IPS-18a (cell line): ENCODE data around the gene ESPN.
"Not testable (repeated sequence)": the region's sequence is repeated elsewhere in the genome, so short reads cannot be mapped to it uniquely, and the experiment has no call there.

ENCODE experiments used
- H3K27ac ChIP-seq: one replicate; pipeline ENCODE4 v1.5.1; 2013; ENCODE audit warnings: low read length
- H3K27me3 ChIP-seq: one replicate; pipeline ENCODE4 v1.6.1; 2013; ENCODE audit warnings: mild to moderate bottlenecking, low read length; ENCODE audit not compliant: control insufficient read depth, insufficient read depth
- H3K36me3 ChIP-seq: one replicate; pipeline ENCODE4 v1.6.1; 2013; ENCODE audit warnings: low read depth, low read length; ENCODE audit not compliant: control insufficient read depth
- H3K4me1 ChIP-seq: one replicate; pipeline ENCODE4 v1.6.1; 2013; ENCODE audit warnings: low read depth, low read length; ENCODE audit not compliant: control insufficient read depth
- H3K4me3 ChIP-seq: one replicate; pipeline ENCODE4 v1.5.1; 2013; ENCODE audit warnings: low read length
- H3K9ac ChIP-seq: one replicate; pipeline ENCODE4 v1.6.1; 2013; ENCODE audit warnings: mild to moderate bottlenecking, low read length, moderate library complexity
- H3K9me3 ChIP-seq: one replicate; pipeline ENCODE4 v1.6.1; 2013; ENCODE audit warnings: low read depth, low read length; ENCODE audit not compliant: control insufficient read depth

The ESPN gene

DNA sequence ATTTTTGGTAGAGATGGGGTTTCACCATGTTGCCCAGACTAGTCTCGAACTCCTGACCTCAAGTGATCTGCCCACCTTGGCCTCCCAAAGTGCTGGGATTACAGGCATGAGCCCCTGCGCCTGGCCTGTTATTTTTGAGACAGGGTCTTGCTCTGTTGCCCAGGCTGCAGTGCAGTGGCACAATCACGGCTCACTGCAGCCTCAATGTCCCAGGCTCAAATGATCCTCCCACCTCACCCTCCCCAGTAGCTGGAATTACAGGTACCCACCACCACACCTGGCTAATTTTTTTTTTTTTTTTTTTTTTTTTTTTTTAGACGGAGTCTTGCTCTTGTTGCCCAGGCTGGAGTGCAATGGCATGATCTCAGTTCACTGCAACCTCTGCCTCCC, 69.3 kb downstream of the ESPN start:
- peaks cover 24% of the 10 kb centered on the region for H3K27me3 ChIP-seq
- peaks cover 25% of the 10 kb centered on the region for H3K4me1 ChIP-seq
- H3K36me3 ChIP-seq, H3K9me3 ChIP-seq, H3K27ac ChIP-seq, H3K9ac ChIP-seq, H3K4me3 ChIP-seq: not testable (repeated sequence)

DNA sequence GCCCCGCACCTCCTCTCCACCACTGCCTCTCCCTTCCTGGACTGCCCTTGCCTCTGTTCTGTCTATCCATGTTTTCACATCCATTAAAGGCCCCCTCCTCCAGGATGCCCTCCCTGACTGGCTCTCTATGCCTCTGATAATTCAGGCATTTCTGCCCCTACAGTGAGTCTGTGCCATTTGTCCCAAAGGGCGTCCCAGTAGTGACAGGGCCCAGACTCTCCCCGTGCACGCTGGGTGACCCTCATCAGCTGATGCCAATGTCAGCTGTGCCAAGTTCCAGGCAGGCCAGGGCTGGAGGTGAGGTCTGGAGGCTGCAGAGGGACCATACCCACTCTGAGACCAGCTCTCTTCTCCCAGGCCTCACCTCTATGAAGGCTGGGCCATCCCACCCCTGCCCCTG, 70.1 kb downstream of the ESPN start:
- H3K9me3 ChIP-seq, result no peaks in the 10 kb centered on the region
- no peak overlapping the region for H3K27ac ChIP-seq
- H3K4me1 ChIP-seq, result peaks cover 23% of the 10 kb centered on the region
- no peaks in the 10 kb centered on the region for H3K36me3 ChIP-seq
- H3K4me3 ChIP-seq, result no peak overlapping the region
- H3K27me3 ChIP-seq, result peaks cover 24% of the 10 kb centered on the region
- no peak overlapping the region for H3K9ac ChIP-seq

DNA sequence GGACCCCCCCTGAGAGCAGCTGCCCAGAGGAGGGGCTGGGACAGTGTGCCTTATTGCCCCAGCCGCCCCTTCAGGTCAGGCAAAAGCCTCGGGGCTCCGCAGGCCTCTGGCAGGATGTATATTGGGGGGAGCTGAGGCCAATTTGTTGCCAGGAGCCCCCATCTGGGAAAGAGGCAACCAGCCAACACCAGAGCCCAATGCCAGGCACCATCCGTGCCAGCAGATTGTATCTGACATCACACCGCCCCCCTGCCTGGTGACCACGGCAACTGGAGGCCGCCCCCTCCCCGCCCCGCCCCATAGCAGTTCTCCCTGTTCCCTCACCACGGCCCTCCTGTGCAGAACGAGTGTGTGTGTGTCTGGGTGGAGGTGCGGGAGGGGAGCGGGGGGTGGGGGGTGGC, 70.5 kb downstream of the ESPN start:
- H3K9me3 ChIP-seq, result no peaks in the 10 kb centered on the region
- H3K4me1 ChIP-seq, result peaks cover 22% of the 10 kb centered on the region
- no peak overlapping the region for H3K27ac ChIP-seq
- H3K9ac ChIP-seq, result no peak overlapping the region
- peaks cover 24% of the 10 kb centered on the region for H3K27me3 ChIP-seq
- no peaks in the 10 kb centered on the region for H3K36me3 ChIP-seq
- no peak overlapping the region for H3K4me3 ChIP-seq

GRCh38 chr1:6495540-6496364, 71.2 kb downstream of the ESPN start:
- Histone ChIP-seq H3K36me3 (no peaks in the 10 kb centered on the region), H3K4me3 (no peak overlapping the region), H3K9ac (no peak overlapping the region), H3K9me3 (no peaks in the 10 kb centered on the region), H3K4me1 (peaks cover 22% of the 10 kb centered on the region), H3K27me3 (peaks cover 24% of the 10 kb centered on the region), H3K27ac (no peak overlapping the region)

DNA sequence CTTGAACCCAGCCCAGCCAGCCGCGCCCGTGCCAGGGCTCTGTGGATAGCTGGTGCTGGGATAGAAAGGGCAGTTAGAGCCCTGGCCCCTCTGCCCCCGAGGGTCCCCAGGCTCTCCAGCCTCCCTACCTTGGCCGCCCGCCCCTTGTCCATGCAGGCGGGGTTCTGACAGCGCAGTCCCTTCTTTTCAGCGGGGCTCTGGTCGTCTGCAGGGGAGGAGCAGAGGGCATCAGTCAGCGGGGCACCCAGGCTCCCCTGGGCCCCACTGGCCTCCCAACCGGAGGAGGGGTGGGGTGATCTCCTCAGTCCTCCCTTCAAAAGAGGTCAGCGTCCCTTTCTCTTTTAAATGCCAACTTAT, 71.8 kb downstream of the ESPN start:
- no peaks in the 10 kb centered on the region for H3K9me3 ChIP-seq
- no peak overlapping the region for H3K9ac ChIP-seq
- H3K4me1 ChIP-seq, result peaks cover 18% of the 10 kb centered on the region

DNA sequence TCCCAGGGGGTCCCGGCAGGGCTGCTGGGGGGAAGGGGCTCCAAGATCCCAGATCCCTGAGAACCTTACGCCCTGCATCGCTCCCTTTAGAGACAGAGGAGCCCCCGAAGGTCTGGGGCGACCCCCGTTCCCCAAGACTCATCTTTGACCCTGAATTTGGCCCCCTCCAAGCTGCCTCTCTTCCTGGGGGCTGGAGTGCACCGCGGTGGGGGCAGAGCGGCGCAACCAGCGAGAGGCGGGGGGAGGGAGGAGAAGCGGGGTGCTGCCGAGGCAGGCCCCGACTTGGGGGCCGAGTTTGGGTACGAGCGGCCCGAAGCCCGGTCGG, 72.3 kb downstream of the ESPN start:
- no peak overlapping the region for H3K9ac ChIP-seq
- H3K27ac ChIP-seq, result no peak overlapping the region
- no peaks in the 10 kb centered on the region for H3K9me3 ChIP-seq
- H3K4me1 ChIP-seq, result peaks cover 13% of the 10 kb centered on the region
- peaks cover 24% of the 10 kb centered on the region for H3K27me3 ChIP-seq
- H3K36me3 ChIP-seq, result no peaks in the 10 kb centered on the region
- peak overlapping the region; percentile 62 for H3K4me3 ChIP-seq

More for the DNA sequence above, 71.8 kb downstream of the ESPN start:
- Histone ChIP-seq H3K27ac (no peak overlapping the region), H3K36me3 (no peaks in the 10 kb centered on the region), H3K27me3 (peaks cover 24% of the 10 kb centered on the region), H3K4me3 (peak overlapping the region; percentile 62)

GRCh38 chr1:6497215-6497866, 72.8 kb downstream of the ESPN start:
- Histone ChIP-seq H3K4me1 (peaks cover 12% of the 10 kb centered on the region), H3K36me3 (no peaks in the 10 kb centered on the region), H3K27me3 (peaks cover 24% of the 10 kb centered on the region), H3K9ac (no peak overlapping the region), H3K9me3 (no peaks in the 10 kb centered on the region), H3K27ac (no peak overlapping the region), H3K4me3 (peak overlapping the region; percentile 66)

DNA sequence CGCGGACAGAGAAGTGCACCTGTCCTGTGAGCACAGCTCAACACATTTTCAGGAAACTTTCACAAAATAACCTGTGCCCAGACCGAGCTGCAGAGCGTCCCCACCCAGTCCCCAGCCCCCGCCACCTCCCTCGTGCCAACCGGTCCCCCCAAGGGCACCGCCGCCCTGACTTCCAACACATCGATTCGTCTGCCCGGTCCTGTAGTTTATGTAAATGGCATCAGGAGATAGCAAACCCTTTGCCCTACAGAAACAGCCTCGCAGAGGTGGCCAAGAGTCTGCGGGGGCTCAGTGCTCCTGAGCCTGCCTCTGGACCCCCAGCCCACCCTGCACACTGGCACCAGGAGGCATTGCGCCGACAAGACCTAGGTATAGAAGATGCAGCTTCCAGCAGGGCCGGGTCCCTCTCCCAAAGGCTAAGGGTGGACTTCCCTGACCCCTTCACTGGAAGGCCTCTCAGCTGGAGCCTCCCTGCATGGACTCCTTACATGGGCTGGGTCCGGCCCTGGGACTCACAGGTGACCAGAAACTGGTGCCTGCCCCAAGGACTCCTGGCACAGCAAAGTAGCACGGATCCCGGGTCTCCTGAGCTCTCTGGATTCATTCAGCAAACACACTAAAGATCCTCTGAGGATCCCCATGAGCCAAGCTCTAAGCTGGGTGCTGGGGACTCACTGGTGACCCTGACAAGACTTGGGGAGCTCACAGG, 73.4 kb downstream of the ESPN start:
- H3K4me1 ChIP-seq, result peaks cover 12% of the 10 kb centered on the region
- peak overlapping the region; percentile 66 for H3K4me3 ChIP-seq
- H3K27ac ChIP-seq, result no peak overlapping the region
- H3K36me3 ChIP-seq, result no peaks in the 10 kb centered on the region
- no peaks in the 10 kb centered on the region for H3K9me3 ChIP-seq
- H3K9ac ChIP-seq, result no peak overlapping the region
- H3K27me3 ChIP-seq, result peaks cover 24% of the 10 kb centered on the region

DNA sequence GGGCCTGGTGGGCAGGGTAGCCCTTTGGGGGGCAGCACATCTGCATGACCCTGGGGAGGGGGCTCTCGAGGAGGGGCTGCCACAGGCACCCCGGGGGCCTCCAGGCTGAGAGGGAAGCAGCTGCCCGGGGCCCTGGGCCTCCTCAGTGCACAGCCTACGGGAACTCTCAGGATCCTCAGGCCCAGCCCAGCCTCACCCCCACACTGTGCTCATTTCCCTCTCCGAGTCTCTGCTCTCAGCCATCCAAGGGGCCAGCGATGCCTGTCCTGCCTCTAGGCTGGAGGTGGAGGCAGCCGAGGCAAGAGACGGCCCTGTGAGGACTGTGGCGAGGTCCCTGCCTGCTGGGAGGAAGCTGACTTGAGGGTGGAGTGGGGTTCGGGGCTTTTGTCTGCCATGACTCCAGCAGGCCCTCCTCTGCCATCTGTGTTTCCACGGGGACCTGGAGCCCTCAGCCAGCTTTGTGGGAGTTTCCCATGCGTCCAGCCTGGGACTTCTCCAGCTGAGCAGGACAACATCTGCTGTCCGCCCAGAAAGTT, 74.1 kb downstream of the ESPN start:
- no peaks in the 10 kb centered on the region for H3K36me3 ChIP-seq
- no peak overlapping the region for H3K27ac ChIP-seq
- H3K4me1 ChIP-seq, result peaks cover 12% of the 10 kb centered on the region
- no peak overlapping the region for H3K4me3 ChIP-seq
- no peaks in the 10 kb centered on the region for H3K9me3 ChIP-seq
- H3K27me3 ChIP-seq, result peaks cover 24% of the 10 kb centered on the region
- H3K9ac ChIP-seq, result no peak overlapping the region

DNA sequence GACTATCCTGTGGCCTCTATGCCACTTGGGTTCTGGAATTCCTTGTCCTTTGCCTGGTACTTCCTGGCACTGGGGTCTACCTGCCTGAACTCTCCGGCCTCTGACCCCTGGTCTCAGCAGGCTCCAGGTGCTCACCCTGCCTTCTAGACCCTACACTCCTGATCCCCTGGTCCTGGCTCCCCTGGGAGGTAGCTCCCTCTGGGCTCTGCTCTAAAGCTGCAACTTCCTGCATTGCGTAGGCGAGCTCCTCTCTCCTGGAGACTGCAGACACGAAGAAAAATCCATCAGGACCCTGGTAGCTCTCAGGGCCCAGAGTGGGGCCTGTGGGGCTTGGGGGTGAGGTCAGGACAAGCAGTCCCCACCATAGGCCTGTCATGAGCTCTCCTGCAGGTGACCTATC, 74.7 kb downstream of the ESPN start:
- Histone ChIP-seq H3K9me3 (no peaks in the 10 kb centered on the region), H3K4me3 (no peak overlapping the region), H3K27ac (no peak overlapping the region), H3K36me3 (no peaks in the 10 kb centered on the region), H3K27me3 (peaks cover 24% of the 10 kb centered on the region), H3K9ac (no peak overlapping the region), H3K4me1 (peaks cover 12% of the 10 kb centered on the region)

GRCh38 chr1:6500544-6501278, 76.1 kb downstream of the ESPN start:
- Histone ChIP-seq H3K9me3 (no peaks in the 10 kb centered on the region), H3K27ac (no peak overlapping the region), H3K4me1 (peaks cover 10% of the 10 kb centered on the region), H3K4me3 (no peak overlapping the region), H3K9ac (no peak overlapping the region), H3K36me3 (no peaks in the 10 kb centered on the region), H3K27me3 (peaks cover 22% of the 10 kb centered on the region)
